ENCODE measurements around the gene C22orf31. TPM values are rescaled to one million over a fixed set of nuclear protein-coding genes. Genes with fewer than 3 reads are reported as not detected.
"Not testable (repeated sequence)": the region's sequence is repeated elsewhere in the genome, so short reads cannot be mapped to it uniquely, and the experiment has no call there.

The C22orf31 gene
- total and polyA plus RNA-seq, 4 experiments from 2014 or later: not detected

DNA sequence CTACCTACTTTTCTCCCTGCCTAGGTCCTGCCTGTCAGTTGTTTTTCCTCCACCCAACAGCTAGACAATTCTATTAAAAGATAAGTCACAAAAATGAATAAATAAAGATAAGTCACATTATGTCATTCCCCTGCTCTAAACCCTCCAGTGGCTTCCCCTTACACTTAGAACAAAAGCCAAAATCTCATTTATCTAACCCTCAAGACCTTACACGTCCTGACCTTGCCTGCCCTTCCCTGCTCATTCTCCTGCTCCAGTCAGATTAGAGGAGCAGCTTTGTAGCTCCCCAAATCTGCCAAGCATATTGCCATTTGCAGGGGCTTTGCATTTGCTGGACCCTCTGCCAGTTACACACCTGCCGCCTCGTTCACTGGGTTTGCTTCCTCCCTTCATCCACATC is 27.9 kb upstream of the C22orf31 start:
- no peak overlapping the region for H3K4me3 ChIP-seq (ENCODE audit: low read length in 2 of 2)
- POLR2A ChIA-PET (ENCODE audit: partially characterized antibody): no interaction called here
- H3K9me3 Mint-ChIP-seq: no peaks in the 10 kb centered on the region
- intact Hi-C loops (cut with micrococcal nuclease): no loop called here
- no peak overlapping the region for H3K4me3 Mint-ChIP-seq
- no peak overlapping the region for H3K27ac Mint-ChIP-seq
- no peaks in the 10 kb centered on the region for H3K36me3 ChIP-seq (ENCODE audit: insufficient read depth, low read length)
- CTCF ChIA-PET (ENCODE audit: partially characterized antibody): interaction anchor here (0.6 kb wide), 1 partner anchor 196 kb away, joined by 3 read pairs; no protein-coding TSS in a partner anchor
- no peaks in the 10 kb centered on the region for H3K9me3 ChIP-seq (ENCODE audit: control insufficient read depth in 1 of 2, low read length in 2 of 2)
- no peaks in the 10 kb centered on the region for H3K4me1 Mint-ChIP-seq
- H3K27me3 Mint-ChIP-seq: peaks cover 18 to 19% of the 10 kb centered on the region in 2 donors
- H3K36me3 Mint-ChIP-seq: no peaks in the 10 kb centered on the region
- DNase-seq: no peak
- no peaks in the 10 kb centered on the region for H3K27me3 ChIP-seq (ENCODE audit: insufficient read depth, low read length)
- no peaks in the 10 kb centered on the region for H3K4me1 ChIP-seq (ENCODE audit: insufficient read depth, low read length)
- no peak overlapping the region for H3K27ac ChIP-seq (ENCODE audit: low read depth, low read length)

DNA sequence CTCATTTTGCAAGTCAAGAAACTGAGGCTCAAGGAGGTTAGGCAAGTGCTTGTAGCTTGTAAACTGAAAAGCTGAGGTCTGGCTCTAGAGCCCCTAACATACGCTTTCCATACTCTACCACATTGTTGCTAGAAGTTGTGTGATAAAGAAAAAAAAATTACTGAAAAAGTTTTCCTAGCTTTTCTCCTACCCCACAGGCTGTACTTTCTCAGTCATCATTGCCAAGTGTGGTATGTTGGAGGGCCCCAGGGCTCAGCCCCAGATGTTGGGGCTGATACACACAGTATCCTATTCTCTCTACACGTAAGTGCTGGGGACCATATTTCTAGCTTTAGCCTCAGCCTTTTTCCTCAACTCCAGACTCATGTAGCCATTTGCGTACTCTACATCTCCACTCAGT is 27.2 kb upstream of the C22orf31 start:
- Mint-ChIP-seq H3K4me1 (no peaks in the 10 kb centered on the region), H3K27ac (no peak overlapping the region), H3K4me3 (no peak overlapping the region), H3K36me3 (no peaks in the 10 kb centered on the region), H3K9me3 (no peaks in the 10 kb centered on the region), H3K27me3 (peaks cover 17 to 18% of the 10 kb centered on the region in 2 donors)
- DNase-seq: no peak
- Histone ChIP-seq H3K9me3 (ENCODE audit: control insufficient read depth in 1 of 2, low read length in 2 of 2) (no peaks in the 10 kb centered on the region), H3K4me3 (ENCODE audit: low read length in 2 of 2) (no peak overlapping the region), H3K27me3 (ENCODE audit: insufficient read depth, low read length) (no peaks in the 10 kb centered on the region), H3K27ac (ENCODE audit: low read depth, low read length) (no peak overlapping the region), H3K4me1 (ENCODE audit: insufficient read depth, low read length) (no peaks in the 10 kb centered on the region), H3K36me3 (ENCODE audit: insufficient read depth, low read length) (no peaks in the 10 kb centered on the region)
- intact Hi-C loops (cut with micrococcal nuclease): no loop called here
- POLR2A ChIA-PET (ENCODE audit: partially characterized antibody): no interaction called here
- CTCF ChIA-PET (ENCODE audit: partially characterized antibody): no interaction called here

DNA sequence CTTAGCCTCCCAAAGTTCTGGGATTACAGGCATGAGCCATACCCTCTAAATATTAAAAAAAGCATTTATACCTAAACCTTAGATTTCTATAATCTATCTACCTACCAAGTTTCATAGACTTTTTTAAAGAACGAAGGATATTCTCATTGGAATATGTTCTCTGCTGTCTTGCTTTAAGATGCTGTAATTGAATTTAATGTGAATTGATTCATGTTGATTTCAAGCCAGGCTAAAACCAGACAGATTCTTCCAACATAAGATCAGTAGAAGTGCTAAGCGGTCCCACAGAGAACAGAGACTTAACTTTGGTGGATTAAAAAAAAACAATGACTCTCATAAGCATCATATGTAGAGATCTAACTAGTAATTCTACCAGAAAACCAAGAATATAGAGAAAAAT is 25.4 kb upstream of the C22orf31 start:
- intact Hi-C loops (cut with micrococcal nuclease): no loop called here
- DNase-seq: no peak
- H3K27me3 Mint-ChIP-seq: peaks cover 15 to 18% of the 10 kb centered on the region in 2 donors
- H3K27ac Mint-ChIP-seq: no peak overlapping the region
- no peaks in the 10 kb centered on the region for H3K4me1 ChIP-seq (ENCODE audit: insufficient read depth, low read length)
- H3K36me3 ChIP-seq (ENCODE audit: insufficient read depth, low read length): no peaks in the 10 kb centered on the region
- H3K27me3 ChIP-seq (ENCODE audit: insufficient read depth, low read length): no peaks in the 10 kb centered on the region
- H3K36me3 Mint-ChIP-seq: no peaks in the 10 kb centered on the region
- ChIA-PET POLR2A (ENCODE audit: partially characterized antibody) (no interaction called here), CTCF (ENCODE audit: partially characterized antibody) (no interaction called here)
- H3K4me3 ChIP-seq (ENCODE audit: low read length in 2 of 2): no peak overlapping the region
- H3K9me3 ChIP-seq (ENCODE audit: control insufficient read depth in 1 of 2, low read length in 2 of 2): no peaks in the 10 kb centered on the region
- no peaks in the 10 kb centered on the region for H3K4me1 Mint-ChIP-seq
- H3K9me3 Mint-ChIP-seq: no peaks in the 10 kb centered on the region
- no peak overlapping the region for H3K27ac ChIP-seq (ENCODE audit: low read depth, low read length)
- no peak overlapping the region for H3K4me3 Mint-ChIP-seq

DNA sequence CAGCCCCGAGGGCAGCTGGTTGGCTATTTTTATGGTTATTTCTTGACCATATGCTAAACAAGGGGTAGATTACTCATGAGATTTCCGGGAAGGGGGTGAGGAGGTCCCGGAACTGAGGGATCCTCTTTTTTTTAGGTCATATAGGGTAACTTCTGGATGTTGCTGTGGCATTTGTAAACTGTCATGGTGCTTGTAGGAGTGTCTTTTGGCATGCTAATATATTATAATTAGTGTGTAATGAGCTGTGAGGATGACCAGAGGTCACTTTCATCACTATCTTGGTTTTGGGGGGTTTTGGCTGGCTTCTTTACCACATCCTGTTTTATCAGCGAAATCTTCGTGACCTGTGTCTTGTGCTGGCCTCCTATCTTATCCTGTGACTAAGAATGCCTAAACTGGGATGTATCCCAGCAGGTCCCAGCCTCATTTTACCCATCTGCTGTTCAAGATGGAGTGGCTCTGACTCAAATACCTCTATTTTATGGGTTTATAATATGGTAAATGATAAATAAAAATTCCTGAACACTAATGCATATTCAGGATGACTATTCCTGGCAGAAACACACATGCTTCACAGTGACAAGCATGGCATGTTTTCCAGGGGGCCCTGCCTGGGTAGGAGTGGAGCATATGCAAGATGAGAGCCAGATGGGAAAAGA is 22.4 kb upstream of the C22orf31 start:
- CTCF ChIA-PET (ENCODE audit: partially characterized antibody): no interaction called here
- H3K27me3 Mint-ChIP-seq: peaks cover 6 to 8% of the 10 kb centered on the region in 2 donors
- Histone ChIP-seq H3K27ac (ENCODE audit: low read depth, low read length) (no peak overlapping the region), H3K4me1 (ENCODE audit: insufficient read depth, low read length) (no peaks in the 10 kb centered on the region), H3K9me3 (ENCODE audit: control insufficient read depth in 1 of 2, low read length in 2 of 2) (no peaks in the 10 kb centered on the region), H3K4me3 (ENCODE audit: low read length in 2 of 2) (no peak overlapping the region), H3K27me3 (ENCODE audit: insufficient read depth, low read length) (no peaks in the 10 kb centered on the region), H3K36me3 (ENCODE audit: insufficient read depth, low read length) (no peaks in the 10 kb centered on the region)
- DNase-seq: no peak
- no peak overlapping the region for H3K27ac Mint-ChIP-seq
- no peaks in the 10 kb centered on the region for H3K9me3 Mint-ChIP-seq
- intact Hi-C loops (cut with micrococcal nuclease): no loop called here
- H3K36me3 Mint-ChIP-seq: no peaks in the 10 kb centered on the region
- H3K4me3 Mint-ChIP-seq: no peak overlapping the region
- no peaks in the 10 kb centered on the region for H3K4me1 Mint-ChIP-seq
- POLR2A ChIA-PET (ENCODE audit: partially characterized antibody): no interaction called here

DNA sequence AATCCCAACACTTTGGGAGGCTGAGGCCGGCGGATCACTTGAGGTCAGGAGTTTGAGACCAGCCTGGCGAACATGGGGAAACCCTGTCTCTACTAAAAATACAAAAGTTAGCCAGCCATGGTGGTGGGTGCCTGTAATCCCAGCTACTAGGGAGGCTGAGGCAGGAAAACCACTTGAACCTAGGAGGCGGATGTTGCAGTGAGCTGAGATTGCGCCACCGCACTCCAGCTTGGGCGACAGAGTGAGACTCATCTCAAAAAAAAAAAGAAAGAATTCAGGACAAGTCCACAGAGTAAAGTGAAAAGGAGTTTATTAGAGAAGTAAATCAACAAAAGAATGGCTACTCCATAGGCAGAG is 21.9 kb upstream of the C22orf31 start:
- H3K27ac ChIP-seq (ENCODE audit: low read depth, low read length); H3K36me3 ChIP-seq (ENCODE audit: insufficient read depth, low read length); POLR2A ChIA-PET (ENCODE audit: partially characterized antibody); H3K9me3 Mint-ChIP-seq; H3K9me3 ChIP-seq (ENCODE audit: control insufficient read depth in 1 of 2, low read length in 2 of 2); H3K4me1 Mint-ChIP-seq; H3K4me3 ChIP-seq (ENCODE audit: low read length in 2 of 2); H3K27me3 ChIP-seq (ENCODE audit: insufficient read depth, low read length); H3K36me3 Mint-ChIP-seq; intact Hi-C loops (cut with micrococcal nuclease); H3K4me3 Mint-ChIP-seq; DNase-seq; H3K4me1 ChIP-seq (ENCODE audit: insufficient read depth, low read length); CTCF ChIA-PET (ENCODE audit: partially characterized antibody): not testable (repeated sequence)
- H3K27me3 Mint-ChIP-seq: peaks cover 9 to 10% of the 10 kb centered on the region in 2 donors
- H3K27ac Mint-ChIP-seq: peak overlapping the region in 1 of 7 donors; percentile 79

DNA sequence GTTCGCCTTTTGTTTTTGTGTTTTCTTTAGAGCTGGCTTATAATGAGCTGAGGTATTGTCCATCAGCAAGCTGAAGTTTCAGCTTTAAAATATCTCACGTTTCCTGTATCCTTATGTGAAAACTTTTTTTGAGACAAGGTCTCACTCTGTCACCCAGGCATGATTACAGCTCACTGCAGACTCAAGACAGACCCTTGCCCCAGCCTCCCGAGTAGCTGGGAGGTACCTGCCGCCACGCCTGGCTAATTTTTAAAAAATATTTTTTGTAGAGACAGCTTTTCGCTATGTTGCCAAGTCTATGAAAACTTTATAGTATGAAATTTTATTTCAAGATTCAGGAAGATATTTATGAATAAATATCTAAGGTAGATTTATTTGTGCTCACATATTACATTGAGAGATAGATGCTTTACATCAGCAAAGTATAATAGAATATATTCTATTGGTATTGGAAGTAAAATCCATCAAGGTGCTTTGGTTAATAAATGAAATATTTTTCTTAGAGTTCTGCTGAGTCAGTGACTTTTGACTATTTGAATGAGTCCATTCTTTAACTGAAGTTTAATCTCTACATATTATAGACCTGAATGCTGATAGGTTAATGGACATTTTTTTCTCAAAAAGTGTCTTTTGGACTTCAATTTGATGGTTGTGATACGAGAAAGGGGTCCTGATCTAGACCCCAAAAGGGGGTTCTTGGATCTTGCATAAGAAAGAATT is 21.4 kb upstream of the C22orf31 start:
- intact Hi-C loops (cut with micrococcal nuclease): no loop called here
- ChIA-PET POLR2A (ENCODE audit: partially characterized antibody) (no interaction called here), CTCF (ENCODE audit: partially characterized antibody) (no interaction called here)
- no peaks in the 10 kb centered on the region for H3K4me1 ChIP-seq (ENCODE audit: insufficient read depth, low read length)
- no peak overlapping the region for H3K27ac ChIP-seq (ENCODE audit: low read depth, low read length)
- H3K27me3 ChIP-seq (ENCODE audit: insufficient read depth, low read length): no peaks in the 10 kb centered on the region
- H3K4me3 Mint-ChIP-seq: no peak overlapping the region
- no peak overlapping the region for H3K4me3 ChIP-seq (ENCODE audit: low read length in 2 of 2)
- H3K36me3 ChIP-seq (ENCODE audit: insufficient read depth, low read length): no peaks in the 10 kb centered on the region
- H3K27me3 Mint-ChIP-seq: peaks cover 7 to 13% of the 10 kb centered on the region in 2 donors
- no peaks in the 10 kb centered on the region for H3K9me3 Mint-ChIP-seq
- no peak overlapping the region for H3K27ac Mint-ChIP-seq
- H3K4me1 Mint-ChIP-seq: no peaks in the 10 kb centered on the region
- no peak for DNase-seq
- H3K9me3 ChIP-seq (ENCODE audit: control insufficient read depth in 1 of 2, low read length in 2 of 2): no peaks in the 10 kb centered on the region
- H3K36me3 Mint-ChIP-seq: no peaks in the 10 kb centered on the region

DNA sequence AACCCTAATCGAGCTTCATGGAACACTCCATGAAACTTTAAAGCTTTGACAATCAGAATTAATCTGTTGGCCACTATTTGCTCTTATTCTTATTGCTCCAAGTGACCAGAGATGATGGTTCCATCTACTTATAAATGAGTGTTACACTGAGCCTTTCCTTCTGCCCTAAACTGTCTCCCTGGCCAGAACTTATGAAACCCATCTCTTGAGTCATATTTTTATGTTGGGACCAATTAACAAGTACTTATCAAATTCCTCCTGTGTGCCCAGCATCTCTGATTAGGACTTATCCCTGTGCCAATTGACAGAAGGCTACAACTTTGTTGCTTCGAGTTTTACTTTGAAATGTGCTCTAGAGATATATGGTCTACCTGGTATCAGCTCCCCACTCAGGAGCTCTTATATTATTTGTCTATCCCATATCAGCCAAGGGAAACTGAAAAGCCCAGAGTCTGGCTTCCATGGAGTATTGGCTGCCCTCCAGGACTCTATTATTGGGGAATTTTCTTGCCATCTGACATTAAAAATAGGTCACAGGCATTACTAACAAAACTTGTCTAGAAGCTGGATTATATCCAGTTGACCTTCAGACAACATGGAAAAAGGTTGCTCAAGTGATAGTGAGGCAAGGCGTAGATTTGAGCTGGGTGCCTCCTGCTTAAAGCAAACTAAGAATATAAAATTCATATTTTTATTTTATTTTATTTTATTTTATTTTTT is 20.0 kb upstream of the C22orf31 start:
- Mint-ChIP-seq H3K36me3 (no peaks in the 10 kb centered on the region), H3K9me3 (no peaks in the 10 kb centered on the region), H3K27me3 (peaks cover 7 to 16% of the 10 kb centered on the region in 2 donors), H3K4me3 (no peak overlapping the region), H3K27ac (no peak overlapping the region), H3K4me1 (no peaks in the 10 kb centered on the region)
- ChIA-PET CTCF (ENCODE audit: partially characterized antibody) (no interaction called here), POLR2A (ENCODE audit: partially characterized antibody) (no interaction called here)
- no peaks in the 10 kb centered on the region for H3K4me1 ChIP-seq (ENCODE audit: insufficient read depth, low read length)
- intact Hi-C loops (cut with micrococcal nuclease): no loop called here
- no peak overlapping the region for H3K27ac ChIP-seq (ENCODE audit: low read depth, low read length)
- no peak overlapping the region for H3K4me3 ChIP-seq (ENCODE audit: low read length in 2 of 2)
- no peaks in the 10 kb centered on the region for H3K9me3 ChIP-seq (ENCODE audit: control insufficient read depth in 1 of 2, low read length in 2 of 2)
- H3K27me3 ChIP-seq (ENCODE audit: insufficient read depth, low read length): no peaks in the 10 kb centered on the region
- H3K36me3 ChIP-seq (ENCODE audit: insufficient read depth, low read length): no peaks in the 10 kb centered on the region
- DNase-seq: no peak

Data from CD4-positive, alpha-beta memory T cell (primary cell).